ENCODE results near the gene EMC10.
A peak's percentile ranks its signal among the peaks of the same experiment; 100 is the strongest.

Gene EMC10
- total RNA-seq = 70.2 to 109 (median 74.3) reads per million in 3 donors

DNA sequence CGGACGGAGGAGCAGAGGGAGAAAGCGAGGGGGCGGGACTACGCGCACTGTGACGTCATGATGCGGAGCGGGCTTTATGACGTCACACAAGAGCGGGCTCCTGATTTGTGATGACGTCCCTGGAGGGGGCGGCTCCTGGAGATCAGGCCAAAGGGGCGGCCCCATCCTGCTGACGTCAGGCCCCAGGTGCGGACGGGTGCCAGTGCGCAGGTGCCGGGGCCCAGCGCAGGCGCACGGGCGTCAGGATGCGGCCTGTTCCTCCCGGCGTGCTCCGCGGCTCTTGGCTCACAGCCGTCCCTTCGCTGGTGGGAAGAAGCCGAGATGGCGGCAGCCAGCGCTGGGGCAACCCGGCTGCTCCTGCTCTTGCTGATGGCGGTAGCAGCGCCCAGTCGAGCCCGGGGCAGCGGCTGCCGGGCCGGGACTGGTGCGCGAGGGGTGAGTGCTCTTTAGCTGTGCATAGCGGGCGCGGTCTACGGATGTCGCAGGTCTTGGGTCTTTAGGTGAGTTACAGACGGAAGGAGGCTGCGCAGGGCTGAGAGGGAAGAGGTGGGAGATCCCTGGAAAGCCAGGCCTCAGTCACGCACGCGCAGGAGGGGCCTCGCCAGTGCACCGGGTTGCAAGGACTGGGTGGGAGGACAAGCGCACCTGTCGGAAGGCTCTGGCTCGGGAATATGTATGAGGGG lies at the start of gene EMC10, which contains the start of gene GARIN5A:
EMC10 (plus strand) TSS at position 284 of the 683 bp plus-strand sequence; CDS start at position 322, 38 bp downstream.
GARIN5A (minus strand) TSS at position 625 of the 683 bp plus-strand sequence; CDS start at position 165, 460 bp downstream.
- Histone ChIP-seq H3K27me3 (replicated peaks; ENCODE audit: control insufficient read depth, insufficient read depth, low read length, poor library complexity, severe bottlenecking) (no peaks in the 10 kb centered on the region), H3K4me3 (ENCODE audit: insufficient read depth, low read depth, low read length, poor library complexity, severe bottlenecking) (peak within 1 kb of the TSS; percentile 76), H3K9me3 (ENCODE audit: control insufficient read depth, low read length) (no peaks in the 10 kb centered on the region), H3K36me3 (ENCODE audit: control insufficient read depth, insufficient read depth, low read length) (peaks cover 24% of the 10 kb centered on the region), H3K27ac (ENCODE audit: insufficient read depth, low read length, poor library complexity, severe bottlenecking) (peak within 1 kb of the TSS; percentile 78), H3K4me1 (ENCODE audit: control insufficient read depth, insufficient read depth, low read length, poor library complexity, severe bottlenecking) (peaks cover 14% of the 10 kb centered on the region)
- DNase-seq = peak; percentile 88 to 90 (median 89)

DNA sequence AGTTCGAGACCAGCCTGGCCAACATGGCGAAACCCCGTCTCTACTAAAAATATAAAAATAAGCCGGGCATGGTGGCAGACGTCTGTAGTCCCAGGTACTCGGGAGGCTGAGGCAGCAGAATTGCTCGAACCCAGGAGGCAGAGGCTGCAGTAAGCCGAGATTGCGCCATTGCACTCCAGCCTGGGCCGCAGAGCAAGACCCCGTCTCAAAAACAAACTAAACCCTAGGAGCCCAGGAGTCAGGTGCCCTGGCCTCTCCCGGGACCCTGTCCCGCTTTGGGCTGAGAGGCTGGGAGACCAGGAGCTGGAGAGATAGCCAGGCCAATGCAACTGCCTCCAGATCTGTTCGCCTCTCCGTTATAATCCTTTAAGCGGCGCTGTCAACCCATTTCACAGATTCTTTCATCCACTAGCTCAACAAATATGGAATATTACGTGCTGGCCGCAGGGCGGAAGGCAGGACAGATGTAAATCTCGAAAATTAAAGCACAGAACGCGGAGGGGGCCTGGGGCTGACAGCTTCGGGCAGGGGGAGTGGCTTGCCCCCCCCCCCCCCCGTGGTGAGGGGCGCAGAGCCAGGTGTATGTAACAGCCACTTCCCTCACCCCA lies 48.9 kb upstream of the EMC10 start:
- H3K4me3 ChIP-seq (ENCODE audit: insufficient read depth, low read depth, low read length, poor library complexity, severe bottlenecking) = peak overlapping the region; percentile 16
- H3K27ac ChIP-seq (ENCODE audit: insufficient read depth, low read length, poor library complexity, severe bottlenecking) = no peak overlapping the region
- no peak for DNase-seq
- H3K4me1 ChIP-seq (ENCODE audit: control insufficient read depth, insufficient read depth, low read length, poor library complexity, severe bottlenecking) = peaks cover 10% of the 10 kb centered on the region
- H3K36me3 ChIP-seq (ENCODE audit: control insufficient read depth, insufficient read depth, low read length) = no peaks in the 10 kb centered on the region
- peaks cover 3% of the 10 kb centered on the region for H3K27me3 ChIP-seq (replicated peaks; ENCODE audit: control insufficient read depth, insufficient read depth, low read length, poor library complexity, severe bottlenecking)
- no peaks in the 10 kb centered on the region for H3K9me3 ChIP-seq (ENCODE audit: control insufficient read depth, low read length)

DNA sequence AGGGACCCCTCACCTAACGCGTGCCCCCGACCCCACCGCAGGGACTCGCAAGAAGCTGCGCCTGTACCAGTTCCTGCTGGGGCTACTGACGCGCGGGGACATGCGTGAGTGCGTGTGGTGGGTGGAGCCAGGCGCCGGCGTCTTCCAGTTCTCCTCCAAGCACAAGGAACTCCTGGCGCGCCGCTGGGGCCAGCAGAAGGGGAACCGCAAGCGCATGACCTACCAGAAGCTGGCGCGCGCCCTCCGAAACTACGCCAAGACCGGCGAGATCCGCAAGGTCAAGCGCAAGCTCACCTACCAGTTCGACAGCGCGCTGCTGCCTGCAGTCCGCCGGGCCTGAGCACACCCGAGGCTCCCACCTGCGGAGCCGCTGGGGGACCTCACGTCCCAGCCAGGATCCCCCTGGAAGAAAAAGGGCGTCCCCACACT lies 48.3 kb upstream of the EMC10 start:
- Histone ChIP-seq H3K9me3 (ENCODE audit: control insufficient read depth, low read length) (no peaks in the 10 kb centered on the region), H3K4me3 (ENCODE audit: insufficient read depth, low read depth, low read length, poor library complexity, severe bottlenecking) (peak overlapping the region; percentile 16), H3K4me1 (ENCODE audit: control insufficient read depth, insufficient read depth, low read length, poor library complexity, severe bottlenecking) (peaks cover 13% of the 10 kb centered on the region), H3K36me3 (ENCODE audit: control insufficient read depth, insufficient read depth, low read length) (no peaks in the 10 kb centered on the region), H3K27me3 (replicated peaks; ENCODE audit: control insufficient read depth, insufficient read depth, low read length, poor library complexity, severe bottlenecking) (peaks cover 8% of the 10 kb centered on the region), H3K27ac (ENCODE audit: insufficient read depth, low read length, poor library complexity, severe bottlenecking) (no peak overlapping the region)
- DNase-seq = no peak

DNA sequence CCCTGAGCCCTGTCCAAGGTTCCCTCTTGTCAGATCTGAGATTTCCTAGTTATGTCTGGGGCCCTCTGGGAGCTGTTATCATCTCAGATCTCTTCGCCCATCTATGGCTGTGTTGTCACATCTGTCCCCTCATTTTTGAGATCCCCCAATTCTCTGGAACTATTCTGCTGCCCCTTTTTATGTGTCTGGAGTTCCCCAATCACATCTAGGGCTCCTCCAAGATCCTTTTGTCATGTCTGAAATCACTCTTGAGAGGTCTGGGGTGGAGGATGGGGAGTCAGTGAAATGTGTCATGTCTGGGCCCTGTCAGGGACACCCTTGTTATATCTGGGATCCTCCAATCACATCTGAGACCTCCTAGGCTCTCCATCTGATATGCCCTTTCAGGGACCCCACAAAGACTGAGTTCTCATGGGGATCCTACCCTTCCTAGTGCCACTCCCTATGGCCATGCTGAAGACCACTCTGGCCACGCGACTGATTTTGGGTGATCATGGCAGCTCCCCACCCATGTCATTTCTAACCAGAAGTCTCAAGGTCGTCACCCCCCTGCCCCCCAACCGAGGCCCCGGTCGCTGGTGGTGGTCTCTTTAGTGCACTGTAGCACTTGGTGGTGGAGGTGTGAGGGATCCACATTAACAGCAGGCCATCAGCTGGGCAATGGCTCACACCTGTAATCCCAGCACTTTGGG lies 47.4 kb upstream of the EMC10 start:
- Histone ChIP-seq H3K27me3 (replicated peaks; ENCODE audit: control insufficient read depth, insufficient read depth, low read length, poor library complexity, severe bottlenecking) (peaks cover 8% of the 10 kb centered on the region), H3K4me3 (ENCODE audit: insufficient read depth, low read depth, low read length, poor library complexity, severe bottlenecking) (no peak overlapping the region), H3K27ac (ENCODE audit: insufficient read depth, low read length, poor library complexity, severe bottlenecking) (no peak overlapping the region), H3K4me1 (ENCODE audit: control insufficient read depth, insufficient read depth, low read length, poor library complexity, severe bottlenecking) (peaks cover 13% of the 10 kb centered on the region), H3K36me3 (ENCODE audit: control insufficient read depth, insufficient read depth, low read length) (no peaks in the 10 kb centered on the region), H3K9me3 (ENCODE audit: control insufficient read depth, low read length) (no peaks in the 10 kb centered on the region)
- DNase-seq = no peak

DNA sequence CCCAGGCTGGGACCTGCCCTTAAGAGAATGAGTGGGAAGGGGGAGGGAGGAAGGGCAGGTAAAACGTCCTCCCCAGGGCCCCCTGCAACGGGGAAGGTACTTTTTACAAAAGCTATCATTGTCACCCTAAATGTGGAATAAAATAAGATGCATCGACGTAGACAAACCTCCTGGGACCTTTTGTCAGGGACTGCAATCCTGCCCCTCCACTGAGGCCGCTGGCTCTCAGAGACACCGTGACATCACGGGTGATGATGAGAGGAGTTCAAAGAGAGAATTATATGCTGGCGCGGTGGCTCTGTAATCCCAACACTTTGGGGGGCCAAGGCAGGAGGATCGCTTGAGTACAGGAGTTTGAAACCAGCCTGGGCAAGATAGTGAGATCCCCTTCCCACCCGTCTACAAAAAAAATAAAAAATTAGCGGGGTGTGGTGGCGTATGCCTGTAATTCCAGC lies 45.4 kb upstream of the EMC10 start:
- Histone ChIP-seq H3K36me3 (ENCODE audit: control insufficient read depth, insufficient read depth, low read length) (no peaks in the 10 kb centered on the region), H3K27me3 (replicated peaks; ENCODE audit: control insufficient read depth, insufficient read depth, low read length, poor library complexity, severe bottlenecking) (peaks cover 8% of the 10 kb centered on the region), H3K9me3 (ENCODE audit: control insufficient read depth, low read length) (no peaks in the 10 kb centered on the region), H3K27ac (ENCODE audit: insufficient read depth, low read length, poor library complexity, severe bottlenecking) (no peak overlapping the region), H3K4me1 (ENCODE audit: control insufficient read depth, insufficient read depth, low read length, poor library complexity, severe bottlenecking) (peaks cover 13% of the 10 kb centered on the region), H3K4me3 (ENCODE audit: insufficient read depth, low read depth, low read length, poor library complexity, severe bottlenecking) (peak overlapping the region; percentile 44)
- no peak for DNase-seq

DNA sequence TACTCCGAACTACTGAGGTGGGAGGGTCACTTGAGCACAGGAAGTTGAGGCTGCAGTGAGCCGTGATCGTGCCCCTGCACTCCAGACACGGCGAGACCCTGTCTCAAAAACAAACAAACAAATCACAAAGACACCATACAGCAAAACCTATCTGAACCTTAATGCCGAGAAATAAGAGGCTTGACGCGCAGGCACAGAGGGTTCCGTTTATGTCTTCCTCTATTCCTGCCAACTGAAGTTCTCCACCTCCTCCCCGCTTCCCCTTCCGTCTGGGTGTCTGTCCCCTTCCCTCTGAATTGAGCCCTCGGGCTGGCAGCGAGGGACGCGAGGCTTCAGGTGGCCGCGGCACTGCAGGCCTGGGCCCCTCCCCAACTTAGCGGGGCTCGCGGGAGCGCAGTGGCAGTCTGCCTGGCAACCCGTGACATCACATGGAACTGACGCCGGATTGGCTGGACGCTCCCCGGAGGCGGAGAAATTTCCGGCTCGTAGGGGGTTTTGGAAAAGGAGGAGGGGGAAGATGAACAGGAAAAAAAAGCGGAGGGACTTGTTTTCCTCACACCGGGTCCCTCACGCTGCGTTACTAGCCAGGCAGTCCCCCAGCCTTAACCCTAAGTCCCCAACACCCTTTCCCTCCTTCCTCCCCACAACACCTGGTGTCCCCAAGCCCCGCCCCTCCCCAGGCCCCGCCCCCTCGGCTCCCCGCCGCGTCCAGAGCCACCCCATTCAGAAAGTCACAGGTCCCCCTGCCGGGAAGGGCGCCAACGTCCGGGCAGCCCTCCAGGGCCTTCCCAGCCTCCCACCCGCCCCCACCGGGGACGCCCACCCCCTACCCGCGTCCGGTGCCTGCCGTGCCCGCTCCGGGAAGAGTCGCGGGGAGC lies 44.7 kb upstream of the EMC10 start:
- Histone ChIP-seq H3K4me1 (ENCODE audit: control insufficient read depth, insufficient read depth, low read length, poor library complexity, severe bottlenecking) (peaks cover 13% of the 10 kb centered on the region), H3K4me3 (ENCODE audit: insufficient read depth, low read depth, low read length, poor library complexity, severe bottlenecking) (peak overlapping the region; percentile 44), H3K27ac (ENCODE audit: insufficient read depth, low read length, poor library complexity, severe bottlenecking) (peak overlapping the region; percentile 35), H3K9me3 (ENCODE audit: control insufficient read depth, low read length) (no peaks in the 10 kb centered on the region), H3K27me3 (replicated peaks; ENCODE audit: control insufficient read depth, insufficient read depth, low read length, poor library complexity, severe bottlenecking) (peaks cover 8% of the 10 kb centered on the region), H3K36me3 (ENCODE audit: control insufficient read depth, insufficient read depth, low read length) (no peaks in the 10 kb centered on the region)
- DNase-seq = peak; percentile 79 to 81 (median 81)

DNA sequence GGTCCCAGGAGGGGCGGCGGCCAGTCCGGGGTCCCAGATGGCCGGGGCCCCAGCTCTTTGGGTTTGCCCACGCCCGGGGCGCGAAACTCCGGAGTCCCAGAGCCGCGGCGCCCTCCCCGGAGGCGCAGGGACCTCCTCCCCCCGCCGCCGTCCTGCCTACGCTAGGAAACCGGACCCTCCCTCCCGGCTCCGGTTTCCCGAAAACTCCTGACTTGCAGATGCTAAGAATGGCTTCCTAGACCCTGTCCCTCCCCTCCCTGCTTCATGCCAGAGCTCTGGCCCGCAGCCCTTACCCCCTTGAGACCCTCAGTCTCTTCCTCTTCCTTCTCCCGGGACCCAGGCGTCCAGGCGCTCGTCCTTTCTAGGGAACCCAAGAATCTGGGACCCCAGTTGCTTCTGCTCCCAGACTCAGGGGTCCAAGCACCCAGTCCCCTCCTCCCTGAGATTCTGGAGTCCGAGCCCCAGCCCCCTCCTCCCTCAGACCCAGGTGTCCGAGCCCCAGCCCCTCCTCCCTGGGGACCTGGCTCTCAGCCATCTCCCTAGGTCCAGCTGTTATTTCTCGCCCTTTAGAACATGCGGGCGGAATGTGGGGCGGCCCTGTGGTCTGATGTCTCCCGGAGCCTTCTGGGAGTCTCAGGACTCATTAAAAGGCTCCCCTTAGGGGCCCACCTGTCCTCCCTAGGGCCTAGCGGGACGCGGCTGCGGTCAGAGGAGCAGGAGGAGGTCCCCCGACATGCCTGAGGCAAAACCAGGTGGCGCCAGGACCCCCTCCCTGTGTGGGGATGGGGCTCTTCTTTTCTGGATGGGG lies 43.9 kb upstream of the EMC10 start, which contains the start of gene MYBPC2:
MYBPC2 (plus strand) TSS at position 672 of the 808 bp plus-strand sequence; CDS start at position 734, 62 bp downstream.
- H3K27ac ChIP-seq (ENCODE audit: insufficient read depth, low read length, poor library complexity, severe bottlenecking) = peak within 1 kb of the TSS; percentile 35
- H3K9me3 ChIP-seq (ENCODE audit: control insufficient read depth, low read length) = no peaks in the 10 kb centered on the region
- no peak for DNase-seq
- no peaks in the 10 kb centered on the region for H3K36me3 ChIP-seq (ENCODE audit: control insufficient read depth, insufficient read depth, low read length)
- peaks cover 8% of the 10 kb centered on the region for H3K27me3 ChIP-seq (replicated peaks; ENCODE audit: control insufficient read depth, insufficient read depth, low read length, poor library complexity, severe bottlenecking)
- H3K4me3 ChIP-seq (ENCODE audit: insufficient read depth, low read depth, low read length, poor library complexity, severe bottlenecking) = peak within 1 kb of the TSS; percentile 44
- H3K4me1 ChIP-seq (ENCODE audit: control insufficient read depth, insufficient read depth, low read length, poor library complexity, severe bottlenecking) = peaks cover 13% of the 10 kb centered on the region

DNA sequence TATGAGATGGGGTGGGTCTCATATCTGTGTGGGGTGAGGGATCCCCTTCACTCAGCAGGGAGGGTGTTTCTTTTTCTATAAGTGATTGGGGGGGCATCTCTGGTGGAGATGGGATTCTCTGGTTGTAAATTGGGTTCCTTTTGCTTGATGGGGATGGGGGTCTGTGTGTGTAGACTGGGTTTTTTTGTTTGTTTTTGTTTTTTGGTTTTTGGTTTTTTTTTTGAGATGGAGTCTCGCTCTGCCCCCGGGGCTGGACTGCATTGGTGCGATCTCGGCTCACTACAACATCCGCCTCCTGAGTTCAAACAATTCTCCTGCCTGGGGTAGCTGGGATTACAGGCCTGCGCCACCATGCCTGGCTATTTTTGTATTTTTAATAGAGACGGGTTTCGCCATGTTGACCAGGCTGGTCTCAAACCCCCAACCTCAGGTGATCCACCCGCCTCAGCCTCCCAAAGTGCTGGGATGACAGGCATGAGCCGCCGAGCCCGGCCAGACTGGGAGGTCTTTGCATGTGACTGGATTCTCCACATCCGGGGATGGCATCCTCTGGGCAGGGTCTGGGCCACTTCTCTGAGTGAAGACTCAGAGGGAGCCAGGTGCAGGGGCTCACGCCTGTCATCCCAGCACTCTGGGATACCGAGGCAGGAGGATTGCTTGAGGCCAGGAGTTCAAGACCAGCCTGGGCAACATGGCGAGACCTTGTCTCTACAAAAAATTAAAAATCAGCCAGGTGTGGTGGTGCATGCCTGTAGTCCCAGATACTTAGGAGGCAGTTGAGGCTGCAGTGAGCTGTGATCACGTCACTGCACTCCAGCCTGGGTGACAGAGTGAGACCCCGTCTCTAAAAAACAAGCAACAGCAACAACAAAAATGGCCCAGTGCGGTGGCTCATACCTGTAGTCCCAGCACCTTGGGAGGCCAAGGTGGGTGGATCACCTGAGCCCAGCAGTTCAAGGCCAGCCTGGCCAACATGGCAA lies 42.8 kb upstream of the EMC10 start:
- Histone ChIP-seq H3K27ac (ENCODE audit: insufficient read depth, low read length, poor library complexity, severe bottlenecking) (no peak overlapping the region), H3K36me3 (ENCODE audit: control insufficient read depth, insufficient read depth, low read length) (no peaks in the 10 kb centered on the region), H3K9me3 (ENCODE audit: control insufficient read depth, low read length) (no peaks in the 10 kb centered on the region), H3K4me1 (ENCODE audit: control insufficient read depth, insufficient read depth, low read length, poor library complexity, severe bottlenecking) (peaks cover 13% of the 10 kb centered on the region), H3K4me3 (ENCODE audit: insufficient read depth, low read depth, low read length, poor library complexity, severe bottlenecking) (no peak overlapping the region), H3K27me3 (replicated peaks; ENCODE audit: control insufficient read depth, insufficient read depth, low read length, poor library complexity, severe bottlenecking) (peaks cover 8% of the 10 kb centered on the region)
- no peak for DNase-seq

Data from effector memory CD4-positive, alpha-beta T cell (primary cell).